GM21529 (cell line): ENCODE measurements around the gene CIB4.

Source experiments
- ATAC-seq: cut with Tn5 transposase; IDR thresholded peaks from one replicate; pipeline ENCODE4 v1.9.1; 2021; ENCODE audit not compliant: unreplicated experiment

Gene CIB4

DNA sequence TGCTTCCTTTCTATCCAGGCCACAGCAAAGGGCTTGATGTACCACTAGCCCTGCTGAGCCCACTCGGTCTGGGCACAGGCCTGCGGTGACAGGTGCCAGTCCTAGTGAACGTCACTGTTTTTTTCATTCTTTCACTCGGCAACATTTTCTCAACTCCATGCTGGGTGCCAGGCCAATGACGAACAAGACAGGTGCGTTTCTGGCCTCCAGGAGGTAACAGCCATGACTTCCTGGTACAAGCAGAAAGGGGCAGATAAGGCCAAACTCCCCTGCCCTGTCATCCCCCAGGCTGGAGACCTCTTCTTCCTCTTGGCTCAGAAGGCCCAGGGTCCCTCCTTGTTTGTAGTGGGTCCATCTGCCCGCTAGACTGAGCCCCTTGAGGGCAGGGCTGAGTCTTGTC is 107.5 kb downstream of the CIB4 start:
- no peak for ATAC-seq

DNA sequence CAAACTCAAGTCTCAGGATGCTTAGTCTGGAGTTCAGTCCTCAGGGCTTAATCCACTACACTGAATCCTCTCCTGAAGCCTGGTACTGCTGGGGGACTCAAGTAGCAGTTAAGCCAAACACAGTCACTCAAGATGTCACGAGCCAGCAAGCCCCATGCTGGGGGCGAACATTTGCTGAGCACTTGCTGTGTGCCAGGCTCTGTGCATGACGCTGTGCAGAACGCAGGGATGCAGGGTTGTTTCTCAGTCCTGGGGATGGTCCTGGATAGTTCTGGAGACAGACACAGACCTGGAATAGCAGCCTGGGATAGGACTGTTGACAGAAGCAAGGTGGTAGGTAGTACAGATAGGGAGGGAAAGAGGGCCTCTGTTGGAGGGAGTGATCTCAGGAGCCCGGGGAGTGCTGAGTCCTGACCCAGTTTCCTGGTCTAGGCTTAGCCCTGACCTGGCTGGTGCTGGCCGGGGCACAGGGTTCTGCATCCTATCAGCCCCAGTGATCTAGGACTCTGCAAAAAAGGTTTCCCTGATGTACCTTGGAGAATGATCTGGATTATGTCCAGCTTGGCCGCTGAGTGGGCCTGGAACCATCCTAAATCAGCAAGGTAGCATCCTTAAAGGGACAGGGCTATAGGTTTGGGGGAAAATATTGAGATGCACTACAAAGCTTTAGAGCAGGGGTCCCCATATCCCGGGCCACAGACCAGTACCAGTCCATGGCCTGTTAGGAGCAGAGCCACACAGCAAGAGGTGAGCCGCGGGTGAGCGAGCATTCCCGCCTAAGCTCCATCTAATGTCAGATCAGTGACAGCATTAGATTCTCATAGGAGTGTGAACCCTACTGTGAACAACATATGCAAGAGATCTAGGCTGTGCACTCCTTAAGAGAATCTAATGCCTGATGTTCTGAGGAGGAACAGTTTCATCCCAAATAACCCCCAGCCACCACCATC is 108.6 kb downstream of the CIB4 start:
- ATAC-seq: no peak
